Fibroblast of lung (primary cell): ENCODE data around the gene GRIN3A.

Experiments used
- CTCF ChIP-seq, 2 donors: IDR thresholded peaks in 1 of 2; conservative IDR thresholded peaks in 1 of 2; 1 replicate in 1 of 2; 2 replicates in 1 of 2; pipeline ENCODE4 v1.5.1; 2011 to 2012; ENCODE audit warnings: low read length in 2 of 2, control low read depth in 1 of 2, inconsistent platforms in 1 of 2, low read depth in 1 of 2, mild to moderate bottlenecking in 1 of 2
- EZH2 ChIP-seq: IDR thresholded peaks from 2 replicates; pipeline ENCODE4 v1.5.1; 2012; ENCODE audit warnings: low read length, control low read depth, mild to moderate bottlenecking; ENCODE audit errors: missing control alignments

- no peak for TF ChIP-seq CTCF (conservative IDR thresholded peaks at IDR 0.05 in 1 of 2, IDR thresholded peaks at IDR 0.05 in 1 of 2; ENCODE audit: low read depth in 1 of 2, low read length in 2 of 2)
- no peak for TF ChIP-seq EZH2
These were observed 112.2 kb downstream of the GRIN3A start for GRCh38 chr9:101626295-101626694.
